Measurements from ENCODE around the gene EVI5.
A peak's percentile ranks its signal among the peaks of the same experiment; 100 is the strongest.
"Not testable (repeated sequence)": the region's sequence is repeated elsewhere in the genome, so short reads cannot be mapped to it uniquely, and the experiment has no call there.

EVI5 gene

GRCh38 chr1:92791487-92792066 is 6.7 kb upstream of the EVI5 start:
- no peak overlapping the region for H3K4me3 ChIP-seq (ENCODE audit: low read length)
- DNase-seq (ENCODE audit: low read depth): no peak
- H3K9me3 ChIP-seq (ENCODE audit: control insufficient read depth, low read length): no peaks in the 10 kb centered on the region
- H3K27me3 ChIP-seq (replicated peaks; ENCODE audit: control insufficient read depth, insufficient read depth, low read length): no peaks in the 10 kb centered on the region
- H3K36me3 ChIP-seq (ENCODE audit: control insufficient read depth, insufficient read depth, low read length, severe bottlenecking): no peaks in the 10 kb centered on the region
- no peak overlapping the region for H3K9ac ChIP-seq (ENCODE audit: low read length)
- peaks cover 12% of the 10 kb centered on the region for H3K4me1 ChIP-seq (ENCODE audit: control insufficient read depth, insufficient read depth, low read length)

GRCh38 chr1:92790867-92791266 is 6.0 kb upstream of the EVI5 start:
- Histone ChIP-seq H3K36me3 (ENCODE audit: control insufficient read depth, insufficient read depth, low read length, severe bottlenecking) (no peaks in the 10 kb centered on the region), H3K27me3 (replicated peaks; ENCODE audit: control insufficient read depth, insufficient read depth, low read length) (no peaks in the 10 kb centered on the region)

GRCh38 chr1:92790081-92790480 is 5.2 kb upstream of the EVI5 start:
- H3K4me1 ChIP-seq (ENCODE audit: control insufficient read depth, insufficient read depth, low read length): peaks cover 11% of the 10 kb centered on the region
- no peak for DNase-seq (ENCODE audit: low read depth)
- H3K4me3 ChIP-seq (ENCODE audit: low read length): no peak overlapping the region
- no peaks in the 10 kb centered on the region for H3K9me3 ChIP-seq (ENCODE audit: control insufficient read depth, low read length)
- H3K36me3 ChIP-seq (ENCODE audit: control insufficient read depth, insufficient read depth, low read length, severe bottlenecking): no peaks in the 10 kb centered on the region
- no peaks in the 10 kb centered on the region for H3K27me3 ChIP-seq (replicated peaks; ENCODE audit: control insufficient read depth, insufficient read depth, low read length)
- H3K9ac ChIP-seq (ENCODE audit: low read length): no peak overlapping the region

More at GRCh38 chr1:92790867-92791266, 6.0 kb upstream of the EVI5 start:
- H3K4me1 ChIP-seq (ENCODE audit: control insufficient read depth, insufficient read depth, low read length): peaks cover 17% of the 10 kb centered on the region
- no peak for DNase-seq (ENCODE audit: low read depth)
- H3K4me3 ChIP-seq (ENCODE audit: low read length): no peak overlapping the region
- H3K9ac ChIP-seq (ENCODE audit: low read length): no peak overlapping the region
- H3K9me3 ChIP-seq (ENCODE audit: control insufficient read depth, low read length): no peaks in the 10 kb centered on the region

GRCh38 chr1:92786111-92786901 is 1.4 kb upstream of the EVI5 start:
- Histone ChIP-seq H3K27me3 (replicated peaks; ENCODE audit: control insufficient read depth, insufficient read depth, low read length) (no peaks in the 10 kb centered on the region), H3K9me3 (ENCODE audit: control insufficient read depth, low read length) (no peaks in the 10 kb centered on the region), H3K9ac (ENCODE audit: low read length) (peak overlapping the region; percentile 94), H3K4me3 (ENCODE audit: low read length) (peak overlapping the region; percentile 94), H3K4me1 (ENCODE audit: control insufficient read depth, insufficient read depth, low read length) (peaks cover 16% of the 10 kb centered on the region), H3K36me3 (ENCODE audit: control insufficient read depth, insufficient read depth, low read length, severe bottlenecking) (no peaks in the 10 kb centered on the region)
- no peak for DNase-seq (ENCODE audit: low read depth)

GRCh38 chr1:92784021-92784638 is 778 bp downstream of the EVI5 start:
- peak; percentile 73 for DNase-seq (ENCODE audit: low read depth)

GRCh38 chr1:92783550-92783949 is 1.4 kb downstream of the EVI5 start:
- not testable (repeated sequence) for H3K27me3 ChIP-seq (replicated peaks; ENCODE audit: control insufficient read depth, insufficient read depth, low read length); H3K36me3 ChIP-seq (ENCODE audit: control insufficient read depth, insufficient read depth, low read length, severe bottlenecking); H3K9me3 ChIP-seq (ENCODE audit: control insufficient read depth, low read length)
- H3K4me3 ChIP-seq (ENCODE audit: low read length): peak overlapping the region; percentile 94
- H3K4me1 ChIP-seq (ENCODE audit: control insufficient read depth, insufficient read depth, low read length): peaks cover 16% of the 10 kb centered on the region
- H3K9ac ChIP-seq (ENCODE audit: low read length): peak overlapping the region; percentile 94
- peak; percentile 33 for DNase-seq (ENCODE audit: low read depth)

More at GRCh38 chr1:92784021-92784638, 778 bp downstream of the EVI5 start:
- Histone ChIP-seq H3K36me3 (ENCODE audit: control insufficient read depth, insufficient read depth, low read length, severe bottlenecking) (no peaks in the 10 kb centered on the region), H3K4me1 (ENCODE audit: control insufficient read depth, insufficient read depth, low read length) (peaks cover 16% of the 10 kb centered on the region), H3K9me3 (ENCODE audit: control insufficient read depth, low read length) (no peaks in the 10 kb centered on the region), H3K4me3 (ENCODE audit: low read length) (peak overlapping the region; percentile 94), H3K9ac (ENCODE audit: low read length) (peak overlapping the region; percentile 94), H3K27me3 (replicated peaks; ENCODE audit: control insufficient read depth, insufficient read depth, low read length) (no peaks in the 10 kb centered on the region)

GRCh38 chr1:92778376-92778775 is 6.5 kb downstream of the EVI5 start:
- peaks cover 10% of the 10 kb centered on the region for H3K4me1 ChIP-seq (ENCODE audit: control insufficient read depth, insufficient read depth, low read length)
- no peak overlapping the region for H3K4me3 ChIP-seq (ENCODE audit: low read length)
- H3K9me3 ChIP-seq (ENCODE audit: control insufficient read depth, low read length): no peaks in the 10 kb centered on the region
- no peaks in the 10 kb centered on the region for H3K27me3 ChIP-seq (replicated peaks; ENCODE audit: control insufficient read depth, insufficient read depth, low read length)
- no peak overlapping the region for H3K9ac ChIP-seq (ENCODE audit: low read length)
- H3K36me3 ChIP-seq (ENCODE audit: control insufficient read depth, insufficient read depth, low read length, severe bottlenecking): no peaks in the 10 kb centered on the region
- DNase-seq (ENCODE audit: low read depth): no peak

GRCh38 chr1:92774407-92774806 is 10.5 kb downstream of the EVI5 start:
- no peak for DNase-seq (ENCODE audit: low read depth)
- Histone ChIP-seq H3K4me3 (ENCODE audit: low read length) (no peak overlapping the region), H3K4me1 (ENCODE audit: control insufficient read depth, insufficient read depth, low read length) (no peaks in the 10 kb centered on the region), H3K27me3 (replicated peaks; ENCODE audit: control insufficient read depth, insufficient read depth, low read length) (no peaks in the 10 kb centered on the region), H3K9ac (ENCODE audit: low read length) (no peak overlapping the region), H3K9me3 (ENCODE audit: control insufficient read depth, low read length) (no peaks in the 10 kb centered on the region), H3K36me3 (ENCODE audit: control insufficient read depth, insufficient read depth, low read length, severe bottlenecking) (no peaks in the 10 kb centered on the region)

GRCh38 chr1:92773749-92774148 is 11.2 kb downstream of the EVI5 start:
- not testable (repeated sequence) for H3K4me3 ChIP-seq (ENCODE audit: low read length); H3K4me1 ChIP-seq (ENCODE audit: control insufficient read depth, insufficient read depth, low read length); H3K27me3 ChIP-seq (replicated peaks; ENCODE audit: control insufficient read depth, insufficient read depth, low read length); H3K9me3 ChIP-seq (ENCODE audit: control insufficient read depth, low read length); DNase-seq (ENCODE audit: low read depth); H3K9ac ChIP-seq (ENCODE audit: low read length); H3K36me3 ChIP-seq (ENCODE audit: control insufficient read depth, insufficient read depth, low read length, severe bottlenecking)

- Histone ChIP-seq H3K9me3 (ENCODE audit: control insufficient read depth, low read length) (peaks cover 5% of the 10 kb centered on the region), H3K36me3 (ENCODE audit: control insufficient read depth, insufficient read depth, low read length, severe bottlenecking) (no peaks in the 10 kb centered on the region), H3K27me3 (replicated peaks; ENCODE audit: control insufficient read depth, insufficient read depth, low read length) (no peaks in the 10 kb centered on the region)
These were observed 15.1 kb downstream of the EVI5 start for GRCh38 chr1:92769856-92770255.

GRCh38 chr1:92768915-92769314 is 16.0 kb downstream of the EVI5 start:
- no peaks in the 10 kb centered on the region for H3K27me3 ChIP-seq (replicated peaks; ENCODE audit: control insufficient read depth, insufficient read depth, low read length)
- no peak overlapping the region for H3K9ac ChIP-seq (ENCODE audit: low read length)

More at GRCh38 chr1:92769856-92770255, 15.1 kb downstream of the EVI5 start:
- no peaks in the 10 kb centered on the region for H3K4me1 ChIP-seq (ENCODE audit: control insufficient read depth, insufficient read depth, low read length)
- H3K4me3 ChIP-seq (ENCODE audit: low read length): no peak overlapping the region
- no peak for DNase-seq (ENCODE audit: low read depth)
- no peak overlapping the region for H3K9ac ChIP-seq (ENCODE audit: low read length)

More at GRCh38 chr1:92768915-92769314, 16.0 kb downstream of the EVI5 start:
- H3K4me1 ChIP-seq (ENCODE audit: control insufficient read depth, insufficient read depth, low read length): no peaks in the 10 kb centered on the region
- H3K4me3 ChIP-seq (ENCODE audit: low read length): no peak overlapping the region
- DNase-seq (ENCODE audit: low read depth): no peak
- no peaks in the 10 kb centered on the region for H3K36me3 ChIP-seq (ENCODE audit: control insufficient read depth, insufficient read depth, low read length, severe bottlenecking)
- peaks cover 5% of the 10 kb centered on the region for H3K9me3 ChIP-seq (ENCODE audit: control insufficient read depth, low read length)
